GM06990 (cell line): ENCODE data around the gene CD79B.

Source experiments
- DNase-seq: peaks from one replicate; pipeline ENCODE4 v3.0.0-alpha.2; 2011; ENCODE audit not compliant: insufficient read length; ENCODE audit errors: extremely low read depth
- H3K27me3 ChIP-seq: replicated peaks from 2 replicates; pipeline ENCODE4 v1.6.0; 2011; ENCODE audit warnings: low read length; ENCODE audit not compliant: control insufficient read depth, insufficient read depth
- H3K36me3 ChIP-seq: 2 replicates; pipeline ENCODE4 v1.5.1; 2011; ENCODE audit warnings: low read length; ENCODE audit not compliant: control insufficient read depth, insufficient read depth
- H3K4me3 ChIP-seq: replicated peaks from 2 replicates; pipeline ENCODE4 v1.5.1; 2011; ENCODE audit warnings: low read depth, mild to moderate bottlenecking, control low read depth, low read length
- TF ChIP-seq, protein P1 (sequence below): IDR thresholded peaks from 2 replicates; pipeline ENCODE4 v1.5.1; 2011; ENCODE audit warnings: low read length, control low read depth, mild to moderate bottlenecking, inconsistent platforms; ENCODE audit not compliant: insufficient read depth, poor library complexity, severe bottlenecking

The CD79B gene

DNA sequence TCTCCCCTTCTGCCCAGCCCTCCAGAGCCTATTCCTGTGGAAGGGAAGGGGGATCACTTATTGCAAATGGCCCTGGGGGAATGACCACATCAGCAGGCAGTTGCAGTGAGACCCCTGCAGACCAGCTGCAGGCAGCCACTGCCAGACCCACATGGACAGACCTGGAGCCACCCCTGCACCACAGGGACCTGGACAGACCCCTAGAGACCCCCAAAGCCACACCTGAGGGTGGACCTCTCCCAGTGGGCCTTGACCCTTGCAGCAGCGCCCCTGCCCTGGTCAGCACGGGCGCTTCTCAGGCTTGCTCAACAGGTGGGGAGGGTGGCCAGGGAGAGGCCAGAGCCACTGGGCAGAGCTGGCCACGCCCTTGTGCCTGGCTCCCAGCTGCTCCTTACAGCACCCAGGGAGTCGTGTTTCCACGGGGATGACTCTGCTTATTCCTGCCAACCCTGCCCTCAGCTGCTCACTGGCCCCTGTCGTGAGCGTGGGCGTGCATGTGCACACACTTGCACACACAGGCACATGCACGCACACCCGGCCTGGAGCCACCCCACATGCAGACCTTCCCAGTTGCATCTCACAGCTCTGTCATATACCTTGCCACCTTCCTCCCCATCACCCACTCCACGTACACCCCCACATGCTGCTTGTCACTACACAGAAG, 41.9 kb upstream of the CD79B start:
- TF ChIP-seq, protein P1, sequence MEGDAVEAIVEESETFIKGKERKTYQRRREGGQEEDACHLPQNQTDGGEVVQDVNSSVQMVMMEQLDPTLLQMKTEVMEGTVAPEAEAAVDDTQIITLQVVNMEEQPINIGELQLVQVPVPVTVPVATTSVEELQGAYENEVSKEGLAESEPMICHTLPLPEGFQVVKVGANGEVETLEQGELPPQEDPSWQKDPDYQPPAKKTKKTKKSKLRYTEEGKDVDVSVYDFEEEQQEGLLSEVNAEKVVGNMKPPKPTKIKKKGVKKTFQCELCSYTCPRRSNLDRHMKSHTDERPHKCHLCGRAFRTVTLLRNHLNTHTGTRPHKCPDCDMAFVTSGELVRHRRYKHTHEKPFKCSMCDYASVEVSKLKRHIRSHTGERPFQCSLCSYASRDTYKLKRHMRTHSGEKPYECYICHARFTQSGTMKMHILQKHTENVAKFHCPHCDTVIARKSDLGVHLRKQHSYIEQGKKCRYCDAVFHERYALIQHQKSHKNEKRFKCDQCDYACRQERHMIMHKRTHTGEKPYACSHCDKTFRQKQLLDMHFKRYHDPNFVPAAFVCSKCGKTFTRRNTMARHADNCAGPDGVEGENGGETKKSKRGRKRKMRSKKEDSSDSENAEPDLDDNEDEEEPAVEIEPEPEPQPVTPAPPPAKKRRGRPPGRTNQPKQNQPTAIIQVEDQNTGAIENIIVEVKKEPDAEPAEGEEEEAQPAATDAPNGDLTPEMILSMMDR: no peak
- DNase-seq: no peak
- Histone ChIP-seq H3K36me3 (no peaks in the 10 kb centered on the region), H3K4me3 (no peak overlapping the region), H3K27me3 (no peaks in the 10 kb centered on the region)

- no peaks in the 10 kb centered on the region for H3K36me3 ChIP-seq
- no peaks in the 10 kb centered on the region for H3K27me3 ChIP-seq
- no peak overlapping the region for H3K4me3 ChIP-seq
- DNase-seq: no peak
- TF ChIP-seq, protein P1: no peak
Measured at GRCh38 chr17:63973247-63973646, 41.1 kb upstream of the CD79B start.

DNA sequence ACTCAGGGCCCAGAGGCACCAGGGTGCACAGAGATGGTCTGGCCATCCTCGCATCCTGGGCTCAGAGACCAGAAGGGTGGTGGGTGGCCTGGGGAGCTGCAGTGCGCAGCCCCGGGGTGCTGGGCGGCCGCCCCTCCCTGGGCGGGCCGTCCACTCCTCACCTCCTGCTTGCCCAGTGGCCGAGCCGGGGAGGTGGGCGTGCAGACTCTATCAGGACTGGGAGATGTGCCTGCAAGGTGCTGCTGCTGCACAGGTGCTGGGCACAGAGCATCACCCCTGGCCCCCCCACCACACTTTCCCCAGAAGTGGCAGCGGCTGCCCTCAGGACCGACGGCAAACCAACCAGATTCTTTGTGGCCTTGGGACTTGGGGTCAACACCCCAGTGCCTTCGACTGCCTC, 40.7 kb upstream of the CD79B start, which contains the start of gene SCN4A:
SCN4A (minus strand) TSS at position 123 of the 400 bp plus-strand sequence; CDS start at position 46, 77 bp downstream.
- TF ChIP-seq, protein P1: no peak
- Histone ChIP-seq H3K4me3 (no peak within 1 kb of the TSS), H3K27me3 (no peaks in the 10 kb centered on the region), H3K36me3 (no peaks in the 10 kb centered on the region)
- DNase-seq: no peak

DNA sequence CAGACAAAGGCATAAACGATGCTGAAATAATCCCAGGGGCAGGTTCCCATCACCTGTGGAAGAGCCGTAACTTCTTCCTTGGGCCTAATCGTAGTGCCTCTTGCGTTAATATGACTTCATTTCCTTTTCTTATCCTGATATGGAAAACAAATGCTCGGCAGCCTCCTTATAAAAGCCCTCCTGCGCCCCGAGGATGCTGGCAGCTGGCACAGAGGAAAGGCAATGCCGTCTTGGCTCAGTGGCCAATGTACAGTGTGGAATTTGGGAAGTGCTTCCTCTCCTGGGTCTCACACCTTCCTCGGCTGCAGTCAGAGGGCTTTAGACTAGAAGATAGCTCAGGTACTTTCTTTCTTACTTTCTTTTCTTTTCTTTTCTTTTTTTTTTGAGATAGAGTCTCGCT, 37.1 kb upstream of the CD79B start:
- Histone ChIP-seq H3K4me3 (no peak overlapping the region), H3K27me3 (no peaks in the 10 kb centered on the region), H3K36me3 (no peaks in the 10 kb centered on the region)
- TF ChIP-seq, protein P1: no peak
- no peak for DNase-seq

- no peak for DNase-seq
- TF ChIP-seq, protein P1: no peak
- H3K36me3 ChIP-seq: no peaks in the 10 kb centered on the region
- H3K27me3 ChIP-seq: no peaks in the 10 kb centered on the region
- no peak overlapping the region for H3K4me3 ChIP-seq
Measured at GRCh38 chr17:63967953-63968352, 35.8 kb upstream of the CD79B start.

DNA sequence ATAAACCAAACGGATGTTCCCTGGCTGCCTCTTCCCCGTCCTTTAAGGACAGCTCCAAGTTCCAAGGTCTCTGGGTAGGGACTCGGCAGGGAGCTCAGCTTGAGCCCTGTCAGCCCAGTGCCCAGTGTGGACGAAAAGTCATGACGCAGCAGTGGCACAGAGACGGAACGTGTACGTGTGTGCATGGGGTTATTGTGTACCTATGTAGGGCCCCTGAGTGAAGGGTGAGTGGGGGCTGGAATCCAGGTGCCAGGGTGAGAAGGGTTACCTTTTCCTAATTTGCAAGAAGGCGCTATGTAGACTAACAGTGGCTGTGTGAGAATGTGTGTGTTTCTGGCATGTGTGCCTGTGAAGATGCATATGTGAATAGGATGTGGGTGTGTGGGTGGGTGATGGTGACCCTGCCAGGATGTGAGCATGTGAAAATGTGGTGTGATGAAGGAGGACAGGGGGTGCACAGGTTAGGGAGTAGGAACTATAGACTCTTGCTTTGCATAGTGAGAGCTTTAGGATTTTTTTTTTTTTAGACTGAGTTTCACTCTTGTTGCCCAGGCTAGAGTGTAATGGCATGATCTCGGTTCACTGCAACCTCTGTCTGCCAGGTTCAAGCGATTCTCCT, 34.6 kb upstream of the CD79B start:
- Histone ChIP-seq H3K4me3 (no peak overlapping the region), H3K27me3 (no peaks in the 10 kb centered on the region), H3K36me3 (no peaks in the 10 kb centered on the region)
- TF ChIP-seq, protein P1: no peak
- DNase-seq: no peak
